CD4-positive, alpha-beta T cell treated with Interleukin-17A for 1 hour (primary cell): ENCODE results near the gene ZNF335.

Source experiments
- DNase-seq: peaks from one replicate; pipeline ENCODE4 v3.0.0-alpha.2; 2020

ZNF335 gene, protein sequence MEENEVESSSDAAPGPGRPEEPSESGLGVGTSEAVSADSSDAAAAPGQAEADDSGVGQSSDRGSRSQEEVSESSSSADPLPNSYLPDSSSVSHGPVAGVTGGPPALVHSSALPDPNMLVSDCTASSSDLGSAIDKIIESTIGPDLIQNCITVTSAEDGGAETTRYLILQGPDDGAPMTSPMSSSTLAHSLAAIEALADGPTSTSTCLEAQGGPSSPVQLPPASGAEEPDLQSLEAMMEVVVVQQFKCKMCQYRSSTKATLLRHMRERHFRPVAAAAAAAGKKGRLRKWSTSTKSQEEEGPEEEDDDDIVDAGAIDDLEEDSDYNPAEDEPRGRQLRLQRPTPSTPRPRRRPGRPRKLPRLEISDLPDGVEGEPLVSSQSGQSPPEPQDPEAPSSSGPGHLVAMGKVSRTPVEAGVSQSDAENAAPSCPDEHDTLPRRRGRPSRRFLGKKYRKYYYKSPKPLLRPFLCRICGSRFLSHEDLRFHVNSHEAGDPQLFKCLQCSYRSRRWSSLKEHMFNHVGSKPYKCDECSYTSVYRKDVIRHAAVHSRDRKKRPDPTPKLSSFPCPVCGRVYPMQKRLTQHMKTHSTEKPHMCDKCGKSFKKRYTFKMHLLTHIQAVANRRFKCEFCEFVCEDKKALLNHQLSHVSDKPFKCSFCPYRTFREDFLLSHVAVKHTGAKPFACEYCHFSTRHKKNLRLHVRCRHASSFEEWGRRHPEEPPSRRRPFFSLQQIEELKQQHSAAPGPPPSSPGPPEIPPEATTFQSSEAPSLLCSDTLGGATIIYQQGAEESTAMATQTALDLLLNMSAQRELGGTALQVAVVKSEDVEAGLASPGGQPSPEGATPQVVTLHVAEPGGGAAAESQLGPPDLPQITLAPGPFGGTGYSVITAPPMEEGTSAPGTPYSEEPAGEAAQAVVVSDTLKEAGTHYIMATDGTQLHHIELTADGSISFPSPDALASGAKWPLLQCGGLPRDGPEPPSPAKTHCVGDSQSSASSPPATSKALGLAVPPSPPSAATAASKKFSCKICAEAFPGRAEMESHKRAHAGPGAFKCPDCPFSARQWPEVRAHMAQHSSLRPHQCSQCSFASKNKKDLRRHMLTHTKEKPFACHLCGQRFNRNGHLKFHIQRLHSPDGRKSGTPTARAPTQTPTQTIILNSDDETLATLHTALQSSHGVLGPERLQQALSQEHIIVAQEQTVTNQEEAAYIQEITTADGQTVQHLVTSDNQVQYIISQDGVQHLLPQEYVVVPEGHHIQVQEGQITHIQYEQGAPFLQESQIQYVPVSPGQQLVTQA (N-terminal part only)

DNA sequence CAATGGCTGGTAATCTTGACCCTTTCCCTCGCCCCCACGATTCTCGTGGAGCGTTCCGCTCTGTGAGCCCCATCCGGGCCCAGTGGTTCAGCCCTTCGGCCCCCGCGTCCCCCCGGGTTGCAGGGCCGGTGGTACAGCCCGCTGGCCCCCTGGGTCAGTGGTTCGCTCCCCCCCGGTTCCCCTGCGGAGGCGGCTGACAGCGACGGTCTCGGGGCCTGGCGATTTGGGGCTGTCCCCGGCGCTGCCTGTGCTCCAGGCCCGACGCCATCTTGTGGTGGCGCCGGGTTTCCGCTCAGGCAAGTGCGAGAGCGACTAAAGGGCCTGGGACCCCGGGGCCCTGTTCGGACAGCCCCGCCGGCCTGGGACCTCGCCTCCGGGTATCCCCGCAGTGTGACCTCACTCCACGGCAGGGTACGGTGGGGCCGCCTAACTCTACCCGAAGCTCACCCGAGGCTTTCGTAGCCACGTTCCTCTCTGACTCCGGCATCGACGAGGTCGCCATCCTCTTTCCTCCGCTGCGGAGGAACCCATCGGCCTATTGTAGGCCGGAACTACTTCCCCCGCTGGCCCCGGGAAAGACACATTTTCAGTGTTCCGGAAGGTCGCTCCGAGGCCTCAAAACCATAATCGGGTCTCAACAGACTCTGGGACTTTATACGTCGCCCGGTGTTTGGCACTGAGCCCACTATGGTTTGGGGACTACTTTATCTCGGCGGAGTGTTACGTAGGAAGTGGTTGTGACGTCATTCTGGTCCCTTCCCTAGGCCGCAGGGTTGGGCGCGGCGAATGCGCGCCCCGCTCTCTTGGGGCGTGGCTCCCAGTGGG, at the start of gene ZNF335:
TSS of gene ZNF335 (minus strand) at position 529 of the 825 bp plus-strand sequence. CDS start 793 bp downstream, outside the sequence.
- peak; percentile 96 for DNase-seq

DNA sequence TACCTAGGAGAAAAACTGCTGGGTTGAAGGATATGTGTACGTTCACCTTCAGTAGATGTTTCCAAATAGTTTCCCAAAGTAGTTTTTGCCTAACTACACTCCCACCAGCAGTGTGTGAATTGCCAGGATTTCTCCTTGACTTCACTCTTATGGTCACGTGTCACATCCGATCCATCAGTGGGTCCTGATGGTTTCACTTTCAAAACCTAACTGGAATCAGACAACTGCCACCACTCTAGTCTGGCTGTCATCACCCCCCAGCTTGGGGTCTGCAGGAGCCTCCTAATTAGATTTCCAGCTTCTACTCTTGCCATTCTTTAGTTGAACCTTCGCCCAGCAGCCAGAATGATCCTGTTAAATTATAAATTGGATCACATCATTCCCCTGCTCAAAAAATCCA, 48.6 kb upstream of the ZNF335 start:
- no peak for DNase-seq

DNA sequence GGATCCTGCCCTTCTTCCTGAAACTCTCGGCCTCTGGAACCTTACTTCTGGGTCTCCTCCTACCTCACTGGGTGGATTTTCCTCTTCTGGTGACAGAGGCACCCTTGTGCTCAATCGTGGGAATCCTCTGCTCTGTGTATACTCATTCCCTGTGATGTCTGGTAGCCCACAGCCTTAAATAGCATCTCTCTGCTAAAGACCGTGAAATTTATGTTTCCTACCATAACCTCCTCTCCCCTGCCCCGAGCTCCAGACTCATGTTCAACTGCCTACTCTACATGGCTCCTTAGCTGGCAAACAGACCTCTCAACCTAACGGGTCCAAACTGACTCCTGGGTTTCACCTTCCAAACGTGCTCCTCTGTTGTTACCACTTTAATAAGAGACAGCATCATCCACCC, 46.6 kb upstream of the ZNF335 start:
- DNase-seq = no peak

DNA sequence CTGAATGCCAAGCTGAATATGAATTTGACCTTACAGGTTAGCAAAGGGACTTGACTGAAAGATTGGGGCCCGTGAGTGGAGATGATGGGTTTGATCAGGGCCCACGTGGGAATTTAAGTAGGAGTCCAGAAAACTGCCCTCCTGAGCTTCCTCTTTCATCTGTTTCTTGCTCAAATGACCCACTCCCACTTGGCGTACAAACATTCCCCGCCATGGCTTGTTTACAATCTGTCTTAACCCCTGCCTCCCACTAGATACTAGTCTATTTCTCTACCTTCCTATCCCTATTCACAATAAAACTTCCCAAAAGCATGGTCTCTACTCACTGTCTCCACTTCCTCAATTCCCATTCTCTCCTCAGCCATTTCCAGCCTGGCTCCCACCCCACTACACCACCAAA, 46.1 kb upstream of the ZNF335 start:
- no peak for DNase-seq

DNA sequence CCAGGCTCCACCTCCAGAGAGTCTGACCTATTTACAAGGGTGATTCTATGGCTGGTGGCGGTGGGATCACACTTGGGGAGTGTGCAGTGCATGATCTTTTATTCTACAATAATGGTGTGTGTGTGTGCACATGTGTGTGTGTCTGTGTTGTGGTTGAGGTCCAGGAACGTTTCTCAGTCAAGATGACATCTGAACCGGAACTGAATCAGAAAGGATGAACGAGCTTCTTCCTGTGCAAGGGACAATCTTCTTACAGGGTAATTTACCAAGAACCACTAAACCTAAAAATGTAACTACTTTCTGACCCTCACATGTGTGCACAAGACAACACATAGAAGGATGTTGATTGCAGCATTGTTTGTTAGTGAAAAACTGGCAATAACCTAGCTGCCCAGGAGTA, 45.3 kb upstream of the ZNF335 start:
- no peak for DNase-seq

DNA sequence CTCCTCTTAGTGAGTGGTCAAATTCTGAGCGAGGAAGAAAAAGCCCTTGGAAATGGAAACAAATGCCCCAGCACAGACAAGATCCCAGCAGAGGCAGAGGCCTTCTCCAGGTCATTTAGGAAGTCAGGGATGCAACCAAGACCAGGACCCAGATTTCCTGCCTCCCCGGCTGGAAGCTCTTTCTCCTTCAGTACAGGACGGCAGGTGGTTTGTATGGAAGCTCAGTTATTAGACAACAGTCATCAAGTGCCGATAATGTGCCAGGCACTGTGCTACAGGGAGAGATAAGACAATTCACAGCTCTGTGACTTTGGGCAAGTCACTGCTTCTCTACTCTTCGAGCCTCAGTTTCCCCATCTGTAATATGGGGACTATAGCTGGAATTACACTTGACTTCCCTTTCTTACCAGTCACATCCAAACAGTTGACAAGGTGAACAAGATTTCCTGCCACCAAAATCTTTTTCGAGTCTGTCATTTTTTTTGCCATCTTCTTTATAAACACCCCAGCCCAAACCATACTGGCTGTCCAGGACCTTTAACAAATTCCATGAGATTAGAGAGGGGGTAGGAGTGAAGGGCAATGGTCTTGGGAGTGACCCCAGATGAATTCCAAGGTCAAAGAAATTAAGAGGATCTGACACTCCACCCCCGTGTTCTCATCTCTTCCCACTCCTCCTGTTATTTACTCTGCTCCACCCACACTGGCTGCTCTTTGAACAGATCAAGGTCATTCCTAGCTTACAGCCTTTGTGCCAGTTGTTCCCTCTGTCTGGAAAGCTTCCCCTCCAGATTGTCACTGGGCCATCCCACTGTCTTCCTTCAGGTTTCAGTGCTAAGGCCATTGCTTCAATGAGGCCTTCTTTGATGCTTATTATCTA, 42.8 kb upstream of the ZNF335 start:
- no peak for DNase-seq

DNA sequence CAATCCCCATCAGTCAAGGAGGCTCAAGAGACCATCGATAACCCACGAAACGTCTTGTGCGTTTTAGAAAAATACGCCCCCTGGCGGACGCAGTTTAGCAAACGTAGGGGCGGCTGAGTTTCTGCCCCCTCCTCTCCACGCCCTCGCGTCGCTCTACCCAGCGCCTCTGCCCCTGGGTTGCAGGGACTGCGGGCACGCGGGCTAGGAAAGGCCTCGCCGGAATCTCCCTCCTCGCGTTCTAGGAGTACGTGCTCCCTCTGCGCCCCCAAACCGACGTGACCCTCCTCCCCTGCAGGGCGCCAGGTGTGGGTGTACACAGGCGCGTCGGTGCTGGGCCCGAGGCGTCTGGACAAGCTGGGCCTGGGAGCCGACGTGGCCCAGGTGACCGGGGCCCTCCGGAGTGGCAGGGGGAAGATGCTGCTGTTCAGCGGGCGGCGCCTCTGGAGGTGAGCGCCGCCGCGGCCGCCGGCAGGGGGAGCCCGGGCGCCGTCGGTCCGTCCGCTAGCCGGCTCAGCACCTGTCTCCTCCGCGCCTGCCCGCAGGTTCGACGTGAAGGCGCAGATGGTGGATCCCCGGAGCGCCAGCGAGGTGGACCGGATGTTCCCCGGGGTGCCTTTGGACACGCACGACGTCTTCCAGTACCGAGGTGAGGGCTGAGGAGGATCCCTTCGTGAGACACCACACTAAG, 42.0 kb upstream of the ZNF335 start:
- peak; percentile 71 for DNase-seq

DNA sequence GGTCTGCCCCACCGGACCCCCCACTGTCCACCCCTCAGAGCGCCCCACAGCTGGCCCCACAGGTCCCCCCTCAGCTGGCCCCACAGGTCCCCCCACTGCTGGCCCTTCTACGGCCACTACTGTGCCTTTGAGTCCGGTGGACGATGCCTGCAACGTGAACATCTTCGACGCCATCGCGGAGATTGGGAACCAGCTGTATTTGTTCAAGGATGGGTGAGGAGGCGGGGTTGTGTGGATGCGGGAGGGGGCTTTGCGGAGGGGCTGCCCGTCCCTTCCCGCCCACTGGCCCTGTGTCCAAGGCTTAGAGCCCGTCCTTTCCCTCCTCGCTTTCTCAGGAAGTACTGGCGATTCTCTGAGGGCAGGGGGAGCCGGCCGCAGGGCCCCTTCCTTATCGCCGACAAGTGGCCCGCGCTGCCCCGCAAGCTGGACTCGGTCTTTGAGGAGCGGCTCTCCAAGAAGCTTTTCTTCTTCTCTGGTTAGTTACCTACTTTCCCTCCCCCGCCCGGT, 41.4 kb upstream of the ZNF335 start:
- no peak for DNase-seq

DNA sequence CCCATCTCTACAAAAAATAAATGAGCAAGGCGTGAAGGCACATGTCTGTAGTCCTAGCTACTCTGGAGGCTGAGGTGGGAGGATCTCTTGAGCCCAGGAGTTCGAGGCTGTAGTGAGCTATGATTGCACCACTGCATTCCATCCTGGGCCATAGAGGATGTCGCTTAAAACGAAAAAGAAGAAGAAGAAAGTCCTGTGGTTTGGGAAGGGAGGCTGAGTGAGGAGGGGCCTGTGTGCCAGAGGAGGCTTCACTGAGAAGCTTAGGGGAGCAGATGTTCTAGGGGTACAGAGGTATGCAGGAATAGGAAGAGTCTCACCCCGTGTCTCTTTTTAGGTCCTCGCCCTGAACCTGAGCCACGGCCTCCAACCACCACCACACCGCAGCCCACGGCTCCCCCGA, 40.9 kb upstream of the ZNF335 start:
- no peak for DNase-seq

DNA sequence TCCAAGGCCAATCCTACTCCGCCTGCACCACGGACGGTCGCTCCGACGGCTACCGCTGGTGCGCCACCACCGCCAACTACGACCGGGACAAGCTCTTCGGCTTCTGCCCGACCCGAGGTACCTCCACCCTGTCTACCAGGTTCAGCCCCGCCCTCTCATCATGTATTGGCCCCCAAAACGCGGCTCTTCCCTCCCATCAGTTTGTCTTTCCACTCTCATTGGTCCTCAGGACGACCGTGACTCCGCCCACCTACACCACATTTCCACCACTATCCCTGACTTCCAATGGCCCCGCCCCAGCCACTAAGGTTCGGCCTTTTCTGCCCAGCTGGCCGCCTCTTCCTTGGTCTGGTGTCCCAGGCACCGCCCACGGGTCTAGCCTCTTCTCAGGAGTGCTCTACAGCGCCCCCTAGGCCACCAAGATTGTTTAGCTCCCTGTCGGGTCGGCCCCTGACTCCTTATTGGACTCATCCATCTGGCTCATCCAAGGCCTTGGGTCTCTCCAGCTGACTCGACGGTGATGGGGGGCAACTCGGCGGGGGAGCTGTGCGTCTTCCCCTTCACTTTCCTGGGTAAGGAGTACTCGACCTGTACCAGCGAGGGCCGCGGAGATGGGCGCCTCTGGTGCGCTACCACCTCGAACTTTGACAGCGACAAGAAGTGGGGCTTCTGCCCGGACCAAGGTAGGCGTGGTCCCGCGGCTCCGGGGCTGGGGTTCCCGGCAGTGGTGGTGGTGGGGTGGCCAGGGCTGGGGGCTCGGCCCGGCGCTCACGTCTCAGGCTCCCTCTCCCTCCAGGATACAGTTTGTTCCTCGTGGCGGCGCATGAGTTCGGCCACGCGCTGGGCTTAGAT, 39.9 kb upstream of the ZNF335 start:
- DNase-seq = peak; percentile 30

DNA sequence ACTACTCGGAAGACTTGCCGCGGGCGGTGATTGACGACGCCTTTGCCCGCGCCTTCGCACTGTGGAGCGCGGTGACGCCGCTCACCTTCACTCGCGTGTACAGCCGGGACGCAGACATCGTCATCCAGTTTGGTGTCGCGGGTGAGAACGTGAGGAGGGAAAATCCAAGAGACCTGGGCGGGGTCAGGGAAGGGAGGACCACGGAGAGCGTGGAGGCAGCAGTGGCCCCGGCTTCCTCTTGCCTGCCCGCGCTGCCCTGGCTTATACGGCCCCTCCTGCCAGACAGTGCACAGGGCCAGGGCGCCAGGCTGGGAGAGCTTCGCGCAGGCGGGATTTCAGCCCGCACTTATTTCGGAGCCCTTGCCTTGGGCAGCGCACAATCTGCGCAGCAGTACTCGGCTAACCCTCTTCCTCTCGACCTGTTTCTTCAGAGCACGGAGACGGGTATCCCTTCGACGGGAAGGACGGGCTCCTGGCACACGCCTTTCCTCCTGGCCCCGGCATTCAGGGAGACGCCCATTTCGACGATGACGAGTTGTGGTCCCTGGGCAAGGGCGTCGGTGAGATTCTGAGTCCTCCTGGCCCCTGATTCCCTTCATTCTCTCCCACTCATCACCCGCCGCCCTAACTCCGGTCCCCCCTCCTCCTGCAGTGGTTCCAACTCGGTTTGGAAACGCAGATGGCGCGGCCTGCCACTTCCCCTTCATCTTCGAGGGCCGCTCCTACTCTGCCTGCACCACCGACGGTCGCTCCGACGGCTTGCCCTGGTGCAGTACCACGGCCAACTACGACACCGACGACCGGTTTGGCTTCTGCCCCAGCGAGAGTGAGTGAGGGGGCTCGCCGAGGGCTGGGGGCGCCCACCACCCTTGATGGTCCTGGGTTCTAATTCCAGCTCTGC, 38.7 kb upstream of the ZNF335 start:
- peak; percentile 53 for DNase-seq

DNA sequence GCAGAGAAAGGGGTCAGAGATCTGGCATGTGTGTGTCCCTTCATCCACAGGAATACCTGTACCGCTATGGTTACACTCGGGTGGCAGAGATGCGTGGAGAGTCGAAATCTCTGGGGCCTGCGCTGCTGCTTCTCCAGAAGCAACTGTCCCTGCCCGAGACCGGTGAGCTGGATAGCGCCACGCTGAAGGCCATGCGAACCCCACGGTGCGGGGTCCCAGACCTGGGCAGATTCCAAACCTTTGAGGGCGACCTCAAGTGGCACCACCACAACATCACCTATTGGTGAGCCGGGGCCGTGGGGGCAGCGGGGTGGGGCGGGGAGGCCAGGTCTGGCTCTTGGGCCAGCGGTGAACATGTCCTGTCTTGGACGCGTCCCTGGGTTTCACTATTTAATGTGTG, 37.8 kb upstream of the ZNF335 start:
- DNase-seq = no peak

DNA sequence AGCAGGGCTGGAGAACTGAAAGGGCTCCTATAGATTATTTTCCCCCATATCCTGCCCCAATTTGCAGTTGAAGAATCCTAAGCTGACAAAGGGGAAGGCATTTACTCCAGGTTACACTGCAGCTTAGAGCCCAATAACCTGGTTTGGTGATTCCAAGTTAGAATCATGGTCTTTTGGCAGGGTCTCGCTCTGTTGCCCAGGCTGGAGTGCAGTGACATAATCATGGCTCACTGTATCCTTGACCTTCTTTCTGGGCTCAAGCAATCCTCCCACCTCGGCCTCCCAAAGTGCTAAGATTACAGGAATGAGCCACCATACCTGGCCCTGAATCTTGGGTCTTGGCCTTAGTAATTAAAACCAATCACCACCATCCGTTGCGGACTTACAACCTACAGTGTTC, 35.7 kb upstream of the ZNF335 start:
- no peak for DNase-seq

DNA sequence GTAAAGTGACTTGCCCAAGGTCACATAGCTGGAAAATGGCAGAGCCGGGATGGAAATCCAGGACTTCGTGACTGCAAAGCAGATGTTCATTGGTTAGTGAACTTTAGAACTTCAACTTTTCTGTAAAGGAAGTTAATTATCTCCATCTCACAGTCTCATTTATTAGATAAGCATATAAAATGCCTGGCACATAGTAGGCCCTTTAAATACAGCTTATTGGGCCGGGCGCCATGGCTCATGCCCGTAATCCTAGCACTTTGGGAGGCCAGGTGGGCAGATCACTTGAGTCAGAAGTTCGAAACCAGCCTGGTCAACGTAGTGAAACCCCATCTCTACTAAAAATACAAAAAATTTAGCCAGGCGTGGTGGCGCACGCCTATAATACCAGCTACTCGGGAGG, 35.0 kb upstream of the ZNF335 start:
- DNase-seq = no peak

DNA sequence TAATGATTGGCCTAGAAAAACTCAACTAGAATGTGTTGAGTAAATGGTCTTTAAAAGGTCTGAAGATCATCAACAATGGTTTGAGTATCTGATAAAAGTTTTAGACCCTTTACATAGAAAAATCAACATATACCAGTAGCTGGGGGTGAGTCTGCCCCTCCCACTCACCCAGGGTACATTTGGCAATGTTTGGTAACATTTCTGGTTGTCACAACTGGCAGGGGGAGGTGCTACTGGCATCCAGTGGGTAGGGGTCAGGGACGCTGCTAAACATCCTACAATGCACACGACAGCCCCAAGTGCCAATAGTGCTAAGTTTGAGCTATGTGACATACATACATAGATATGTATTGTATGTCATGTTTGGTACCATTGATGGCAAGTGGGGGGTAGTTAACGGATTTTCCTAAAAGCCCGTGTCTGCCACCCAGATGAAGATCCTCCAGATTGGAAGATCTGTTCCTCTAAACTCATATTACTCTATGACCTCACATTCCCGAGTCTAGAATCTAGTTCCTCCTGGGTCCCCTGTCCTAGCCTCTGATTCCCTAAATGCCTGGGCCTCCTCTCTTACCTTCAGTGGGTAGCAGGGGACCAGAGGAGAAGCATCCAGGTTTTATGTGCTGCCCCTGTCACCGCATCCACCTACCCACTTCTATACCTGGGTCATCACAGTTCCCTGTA, 34.2 kb upstream of the ZNF335 start:
- no peak for DNase-seq

DNA sequence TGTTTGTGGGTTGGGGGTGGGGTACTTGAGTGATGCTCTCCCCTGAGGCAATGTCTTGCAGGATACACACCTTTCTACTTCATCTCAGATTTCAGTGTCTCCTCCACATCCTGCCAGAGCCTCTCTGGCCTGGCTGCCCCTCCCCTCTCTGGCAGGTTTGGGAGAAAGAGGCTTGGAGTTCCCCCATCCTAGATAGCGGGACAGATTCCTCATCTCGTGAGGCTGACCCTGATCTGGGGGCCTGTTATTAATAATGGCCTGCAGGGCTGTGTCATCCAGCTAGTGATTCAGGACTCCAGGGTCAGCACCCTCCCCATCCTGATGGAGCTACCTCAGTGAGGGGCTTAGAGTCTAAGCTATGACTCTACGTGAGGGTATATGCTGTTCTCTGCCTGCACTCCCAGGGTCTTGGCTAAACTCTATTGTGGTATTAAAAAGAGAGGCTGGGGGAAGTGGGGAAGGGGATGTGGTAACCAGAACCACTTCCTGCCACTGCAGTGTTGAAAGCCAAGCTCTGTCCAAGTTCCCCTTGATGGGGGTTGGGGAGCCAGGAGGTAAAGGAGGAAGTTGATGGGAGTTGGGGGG, 33.0 kb upstream of the ZNF335 start:
- peak; percentile 65 for DNase-seq

DNA sequence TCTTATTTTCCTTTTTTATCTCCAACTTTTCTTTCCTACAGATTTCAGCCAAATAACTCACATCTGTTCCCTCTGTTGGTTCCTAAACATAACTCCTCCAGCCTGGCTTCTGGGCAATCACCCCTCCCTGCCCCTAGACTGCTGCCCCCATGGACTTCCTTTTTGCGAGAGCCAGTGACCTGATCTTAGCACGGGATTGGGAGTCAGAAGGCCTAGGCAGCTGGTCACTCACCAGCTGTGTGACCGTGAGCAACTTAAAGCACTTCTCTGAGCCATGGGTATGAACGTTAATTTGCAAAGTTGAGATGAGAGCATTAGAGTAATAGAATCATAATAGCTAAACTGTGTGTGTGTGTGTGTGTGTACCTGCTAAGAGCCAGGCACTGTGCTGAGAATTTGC, 32.2 kb upstream of the ZNF335 start:
- DNase-seq = no peak
